A673 (cell line): ENCODE data around the gene PTH2. TPM values are rescaled to one million over a fixed set of nuclear protein-coding genes. Genes with fewer than 3 reads are reported as not detected.

Source experiments
- BruUV-seq: library from RNA; stranded (reverse); fragments of 400-500 nt; replicated peaks from 2 replicates; lab custom pipeline; 2021; lab: Mats Ljungman, UMichigan
- CTCF ChIA-PET: fragments of 300-600 bp; sonication (Branson Sonifier 250); formaldehyde crosslinking; loops from one replicate; lab custom pipeline; 2022; ENCODE audit warnings: antibody characterized with exemption; lab: Charles Lee
- POLR2A ChIA-PET: fragments of 300-600 bp; sonication (Branson Sonifier 250); formaldehyde crosslinking; loops from one replicate; lab custom pipeline; 2022; ENCODE audit warnings: antibody characterized with exemption; ENCODE audit not compliant: low non-redundant PET; lab: Charles Lee
- DNase-seq: peaks from one replicate; pipeline ENCODE4 v3.0.0-alpha.2; 2015; ENCODE audit warnings: low spot score
- H3K27ac ChIP-seq: fragments of 200-600 bp; sonication (generic); 2 replicates; pipeline ENCODE4 v1.5.1; 2016; ENCODE audit warnings: mixed run types, low read depth, mild to moderate bottlenecking, mixed read lengths, antibody characterized with exemption, low read length; ENCODE audit not compliant: poor library complexity, severe bottlenecking
- H3K27me3 ChIP-seq: fragments of 200-600 bp; sonication (generic); replicated peaks from 2 replicates; pipeline ENCODE4 v1.6.1; 2017; ENCODE audit warnings: mixed run types, low read depth, mild to moderate bottlenecking, mixed read lengths, antibody characterized with exemption, low read length; ENCODE audit not compliant: insufficient read depth, poor library complexity
- H3K36me3 ChIP-seq: fragments of 200-600 bp; sonication (generic); 2 replicates; pipeline ENCODE4 v1.6.1; 2016; ENCODE audit warnings: mixed run types, mild to moderate bottlenecking, mixed read lengths, antibody characterized with exemption, low read length; ENCODE audit not compliant: insufficient read depth, poor library complexity, severe bottlenecking
- H3K4me1 ChIP-seq: fragments of 200-600 bp; sonication (generic); 2 replicates; pipeline ENCODE4 v1.6.1; 2017; ENCODE audit warnings: mixed run types, mild to moderate bottlenecking, mixed read lengths, antibody characterized with exemption, low read length; ENCODE audit not compliant: insufficient read depth, poor library complexity, severe bottlenecking
- H3K4me3 ChIP-seq: fragments of 200-600 bp; sonication (generic); 2 replicates; pipeline ENCODE4 v1.5.1; 2016; ENCODE audit warnings: low read depth, mixed run types, mild to moderate bottlenecking, mixed read lengths, low read length; ENCODE audit not compliant: poor library complexity, severe bottlenecking
- H3K9me3 ChIP-seq: fragments of 200-600 bp; sonication (generic); 2 replicates; pipeline ENCODE4 v1.6.1; 2016; ENCODE audit warnings: mixed run types, low read depth, mild to moderate bottlenecking, mixed read lengths, antibody characterized with exemption, low read length; ENCODE audit not compliant: poor library complexity, severe bottlenecking
- EZH2 ChIP-seq: fragments of 200-600 bp; sonication (generic); IDR thresholded peaks from 2 replicates; pipeline ENCODE4 v1.6.1; 2017; ENCODE audit warnings: borderline replicate concordance, low read depth, mild to moderate bottlenecking, mixed read lengths, antibody characterized with exemption, low read length; ENCODE audit not compliant: poor library complexity, severe bottlenecking
- intact Hi-C: fragments of 100-400 bp; cut with micrococcal nuclease; formaldehyde crosslinking; loops from one replicate; pipeline ENCODE4 v1.10.0; 2022; ENCODE audit not compliant: unreplicated experiment
- total RNA-seq: library from RNA; stranded (reverse); gene quantifications from 2 replicates; pipeline ENCODE4 v1.2.3, GENCODE V29; 2021
- TF ChIP-seq, protein P1 (sequence below): fragments of 300-800, 200-600 bp; sonication (generic); conservative IDR thresholded peaks from 2 replicates; pipeline ENCODE4 v1.5.1; 2017; ENCODE audit warnings: low read depth, mild to moderate bottlenecking, antibody characterized with exemption, low read length, moderate library complexity, mixed read lengths

The PTH2 gene
- total RNA-seq, 1 experiment from 2014 or later: not detected

- POLR2A ChIA-PET: no interaction called here
- H3K9me3 ChIP-seq: peaks cover 10% of the 10 kb centered on the region
- no peak overlapping the region for H3K27ac ChIP-seq
- DNase-seq: no peak
- intact Hi-C loops: no loop called here
- no TSS peak for BruUV-seq
- no peak for TF ChIP-seq EZH2
- TF ChIP-seq, protein P1, sequence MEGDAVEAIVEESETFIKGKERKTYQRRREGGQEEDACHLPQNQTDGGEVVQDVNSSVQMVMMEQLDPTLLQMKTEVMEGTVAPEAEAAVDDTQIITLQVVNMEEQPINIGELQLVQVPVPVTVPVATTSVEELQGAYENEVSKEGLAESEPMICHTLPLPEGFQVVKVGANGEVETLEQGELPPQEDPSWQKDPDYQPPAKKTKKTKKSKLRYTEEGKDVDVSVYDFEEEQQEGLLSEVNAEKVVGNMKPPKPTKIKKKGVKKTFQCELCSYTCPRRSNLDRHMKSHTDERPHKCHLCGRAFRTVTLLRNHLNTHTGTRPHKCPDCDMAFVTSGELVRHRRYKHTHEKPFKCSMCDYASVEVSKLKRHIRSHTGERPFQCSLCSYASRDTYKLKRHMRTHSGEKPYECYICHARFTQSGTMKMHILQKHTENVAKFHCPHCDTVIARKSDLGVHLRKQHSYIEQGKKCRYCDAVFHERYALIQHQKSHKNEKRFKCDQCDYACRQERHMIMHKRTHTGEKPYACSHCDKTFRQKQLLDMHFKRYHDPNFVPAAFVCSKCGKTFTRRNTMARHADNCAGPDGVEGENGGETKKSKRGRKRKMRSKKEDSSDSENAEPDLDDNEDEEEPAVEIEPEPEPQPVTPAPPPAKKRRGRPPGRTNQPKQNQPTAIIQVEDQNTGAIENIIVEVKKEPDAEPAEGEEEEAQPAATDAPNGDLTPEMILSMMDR: no peak
- H3K27me3 ChIP-seq: no peaks in the 10 kb centered on the region
- H3K4me1 ChIP-seq: no peaks in the 10 kb centered on the region
- CTCF ChIA-PET: interaction anchor here (0.6 kb wide), 1 partner anchor 189 kb away, joined by 3 read pairs; no protein-coding TSS in a partner anchor
- no peaks in the 10 kb centered on the region for H3K36me3 ChIP-seq
- H3K4me3 ChIP-seq: no peak overlapping the region
These were observed 39.6 kb downstream of the PTH2 start for GRCh38 chr19:49383599-49383998.

GRCh38 chr19:49382639-49383038 lies 40.6 kb downstream of the PTH2 start:
- POLR2A ChIA-PET: no interaction called here
- Histone ChIP-seq H3K36me3 (no peaks in the 10 kb centered on the region), H3K9me3 (peaks cover 10% of the 10 kb centered on the region), H3K27ac (no peak overlapping the region), H3K4me3 (no peak overlapping the region), H3K4me1 (no peaks in the 10 kb centered on the region), H3K27me3 (no peaks in the 10 kb centered on the region)
- CTCF ChIA-PET: no interaction called here
- TF ChIP-seq, protein P1: no peak
- TF ChIP-seq EZH2: no peak
- no TSS peak for BruUV-seq
- no peak for DNase-seq
- intact Hi-C loops: no loop called here

DNA sequence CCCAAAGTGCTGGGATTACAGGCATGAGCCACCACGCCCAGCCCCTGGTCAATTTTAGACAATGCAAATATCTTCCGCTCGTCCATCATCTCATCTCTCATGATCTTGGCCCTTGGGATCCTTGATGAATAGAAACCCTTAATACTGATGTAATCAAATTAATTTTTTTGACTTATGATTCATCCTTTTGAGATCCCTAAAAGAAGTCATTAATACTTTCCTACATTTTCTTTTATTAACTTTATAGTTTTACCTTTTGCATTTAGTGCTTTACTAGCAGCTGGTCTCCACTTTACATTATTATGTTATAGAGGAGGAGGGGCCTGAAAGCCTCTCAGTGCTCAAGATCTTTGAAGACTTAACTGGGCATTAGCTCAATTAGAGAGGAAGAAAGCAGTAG lies 42.9 kb downstream of the PTH2 start:
- no peak overlapping the region for H3K27ac ChIP-seq
- CTCF ChIA-PET: no interaction called here

More for the DNA sequence above, 42.9 kb downstream of the PTH2 start:
- no peak for TF ChIP-seq EZH2
- TF ChIP-seq, protein P1: no peak
- intact Hi-C loops: no loop called here
- Histone ChIP-seq H3K4me1 (no peaks in the 10 kb centered on the region), H3K4me3 (no peak overlapping the region), H3K27me3 (no peaks in the 10 kb centered on the region), H3K36me3 (no peaks in the 10 kb centered on the region), H3K9me3 (peaks cover 10% of the 10 kb centered on the region)
- no TSS peak for BruUV-seq
- DNase-seq: no peak
- POLR2A ChIA-PET: no interaction called here
